ENCODE data around the gene METTL1. TPM values are rescaled to one million over a fixed set of nuclear protein-coding genes. Genes with fewer than 3 reads are reported as not detected.

The METTL1 gene
- total and polyA plus RNA-seq, 9 of the 15 experiments (the other 6 are each of a cell fraction or from before 2014, with no cell fraction given): 12.6 to 65.9 (median 39.2) TPM

DNA sequence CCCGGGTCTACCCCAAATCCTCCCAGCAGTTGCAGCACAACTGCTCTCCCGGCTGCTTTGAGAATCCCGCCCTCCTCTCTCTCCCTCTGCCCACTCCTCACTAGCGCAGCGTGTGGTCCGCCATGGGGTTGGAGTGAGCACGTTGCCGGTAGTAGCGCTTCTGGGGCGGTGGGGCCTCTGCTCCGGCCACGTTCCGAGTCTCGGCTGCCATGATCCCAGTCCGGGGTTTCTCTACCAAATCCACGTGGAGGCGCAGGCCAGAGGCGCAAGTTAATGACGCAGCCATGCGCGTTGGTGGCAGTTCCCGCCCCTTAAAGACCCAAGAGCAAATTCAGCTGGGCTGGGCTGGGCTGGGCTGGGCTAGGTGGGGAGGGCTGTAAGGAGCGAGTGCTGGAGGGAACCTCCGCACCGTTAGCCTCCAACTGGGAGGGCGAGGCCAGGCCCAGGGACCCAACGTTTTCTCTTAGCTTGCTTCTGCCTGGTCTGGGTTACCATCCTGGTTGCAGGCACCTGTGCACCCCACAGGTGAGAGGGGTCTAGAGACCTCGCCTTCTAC is at the start of gene METTL1 (continued):
- TF ChIP-seq ZNF12 (CRISPR knock-in tag; IDR thresholded peaks at IDR 0.05) (0 out of 2 replicates have a peak, but pooled peaks have one; percentile 29), PCBP1 (IDR thresholded peaks at IDR 0.05; ENCODE audit: low read depth, low read length, poor library complexity, severe bottlenecking) (no peak), NR4A1 (CRISPR knock-in tag; IDR thresholded peaks at IDR 0.05) (no peak), NR4A1 (tag; IDR thresholded peaks at IDR 0.05) (no peak), HNRNPH1 (optimal IDR thresholded peaks at IDR 0.05; ENCODE audit: low read depth, low read length) (no peak), TEAD4 (IDR thresholded peaks at IDR 0.05; ENCODE audit: low read length) (no peak), TEAD4 (CRISPR knock-in tag; IDR thresholded peaks at IDR 0.05; ENCODE audit: borderline replicate concordance) (no peak), ILF3 (IDR thresholded peaks at IDR 0.05; ENCODE audit: borderline replicate concordance) (no peak), HEY1 (CRISPR knock-in tag; IDR thresholded peaks at IDR 0.05; ENCODE audit: borderline replicate concordance) (no peak), SMARCB1 (IDR thresholded peaks at IDR 0.05; ENCODE audit: insufficient read length, low read depth) (no peak), ELF1 (tag; IDR thresholded peaks at IDR 0.05) (no peak), CC2D1A (IDR thresholded peaks at IDR 0.05) (no peak), RBFOX2 (IDR thresholded peaks at IDR 0.05; ENCODE audit: low read depth, low read length) (peak; percentile 94), ZNF124 (CRISPR knock-in tag; IDR thresholded peaks at IDR 0.05) (no peak), SP1 (CRISPR knock-in tag; IDR thresholded peaks at IDR 0.05) (peak; percentile 100), SETDB1 (IDR thresholded peaks at IDR 0.05; ENCODE audit: low read length) (no peak), TCF7L2 (IDR thresholded peaks at IDR 0.05; ENCODE audit: low read depth, low read length) (no peak)
- TF ChIP-seq, protein P1, sequence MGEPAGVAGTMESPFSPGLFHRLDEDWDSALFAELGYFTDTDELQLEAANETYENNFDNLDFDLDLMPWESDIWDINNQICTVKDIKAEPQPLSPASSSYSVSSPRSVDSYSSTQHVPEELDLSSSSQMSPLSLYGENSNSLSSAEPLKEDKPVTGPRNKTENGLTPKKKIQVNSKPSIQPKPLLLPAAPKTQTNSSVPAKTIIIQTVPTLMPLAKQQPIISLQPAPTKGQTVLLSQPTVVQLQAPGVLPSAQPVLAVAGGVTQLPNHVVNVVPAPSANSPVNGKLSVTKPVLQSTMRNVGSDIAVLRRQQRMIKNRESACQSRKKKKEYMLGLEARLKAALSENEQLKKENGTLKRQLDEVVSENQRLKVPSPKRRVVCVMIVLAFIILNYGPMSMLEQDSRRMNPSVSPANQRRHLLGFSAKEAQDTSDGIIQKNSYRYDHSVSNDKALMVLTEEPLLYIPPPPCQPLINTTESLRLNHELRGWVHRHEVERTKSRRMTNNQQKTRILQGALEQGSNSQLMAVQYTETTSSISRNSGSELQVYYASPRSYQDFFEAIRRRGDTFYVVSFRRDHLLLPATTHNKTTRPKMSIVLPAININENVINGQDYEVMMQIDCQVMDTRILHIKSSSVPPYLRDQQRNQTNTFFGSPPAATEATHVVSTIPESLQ (CRISPR knock-in tag; IDR thresholded peaks at IDR 0.05): no peak
- TF ChIP-seq, protein P2, sequence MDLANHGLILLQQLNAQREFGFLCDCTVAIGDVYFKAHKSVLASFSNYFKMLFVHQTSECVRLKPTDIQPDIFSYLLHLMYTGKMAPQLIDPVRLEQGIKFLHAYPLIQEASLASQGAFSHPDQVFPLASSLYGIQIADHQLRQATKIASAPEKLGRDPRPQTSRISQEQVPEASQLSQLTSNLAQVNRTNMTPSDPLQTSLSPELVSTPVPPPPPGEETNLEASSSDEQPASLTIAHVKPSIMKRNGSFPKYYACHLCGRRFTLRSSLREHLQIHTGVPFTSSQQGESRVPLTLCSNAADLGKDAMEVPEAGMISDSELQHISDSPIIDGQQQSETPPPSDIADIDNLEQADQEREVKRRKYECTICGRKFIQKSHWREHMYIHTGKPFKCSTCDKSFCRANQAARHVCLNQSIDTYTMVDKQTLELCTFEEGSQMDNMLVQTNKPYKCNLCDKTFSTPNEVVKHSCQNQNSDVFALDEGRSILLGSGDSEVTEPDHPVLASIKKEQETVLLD (IDR thresholded peaks at IDR 0.05): no peak
- TF ChIP-seq, protein P3, sequence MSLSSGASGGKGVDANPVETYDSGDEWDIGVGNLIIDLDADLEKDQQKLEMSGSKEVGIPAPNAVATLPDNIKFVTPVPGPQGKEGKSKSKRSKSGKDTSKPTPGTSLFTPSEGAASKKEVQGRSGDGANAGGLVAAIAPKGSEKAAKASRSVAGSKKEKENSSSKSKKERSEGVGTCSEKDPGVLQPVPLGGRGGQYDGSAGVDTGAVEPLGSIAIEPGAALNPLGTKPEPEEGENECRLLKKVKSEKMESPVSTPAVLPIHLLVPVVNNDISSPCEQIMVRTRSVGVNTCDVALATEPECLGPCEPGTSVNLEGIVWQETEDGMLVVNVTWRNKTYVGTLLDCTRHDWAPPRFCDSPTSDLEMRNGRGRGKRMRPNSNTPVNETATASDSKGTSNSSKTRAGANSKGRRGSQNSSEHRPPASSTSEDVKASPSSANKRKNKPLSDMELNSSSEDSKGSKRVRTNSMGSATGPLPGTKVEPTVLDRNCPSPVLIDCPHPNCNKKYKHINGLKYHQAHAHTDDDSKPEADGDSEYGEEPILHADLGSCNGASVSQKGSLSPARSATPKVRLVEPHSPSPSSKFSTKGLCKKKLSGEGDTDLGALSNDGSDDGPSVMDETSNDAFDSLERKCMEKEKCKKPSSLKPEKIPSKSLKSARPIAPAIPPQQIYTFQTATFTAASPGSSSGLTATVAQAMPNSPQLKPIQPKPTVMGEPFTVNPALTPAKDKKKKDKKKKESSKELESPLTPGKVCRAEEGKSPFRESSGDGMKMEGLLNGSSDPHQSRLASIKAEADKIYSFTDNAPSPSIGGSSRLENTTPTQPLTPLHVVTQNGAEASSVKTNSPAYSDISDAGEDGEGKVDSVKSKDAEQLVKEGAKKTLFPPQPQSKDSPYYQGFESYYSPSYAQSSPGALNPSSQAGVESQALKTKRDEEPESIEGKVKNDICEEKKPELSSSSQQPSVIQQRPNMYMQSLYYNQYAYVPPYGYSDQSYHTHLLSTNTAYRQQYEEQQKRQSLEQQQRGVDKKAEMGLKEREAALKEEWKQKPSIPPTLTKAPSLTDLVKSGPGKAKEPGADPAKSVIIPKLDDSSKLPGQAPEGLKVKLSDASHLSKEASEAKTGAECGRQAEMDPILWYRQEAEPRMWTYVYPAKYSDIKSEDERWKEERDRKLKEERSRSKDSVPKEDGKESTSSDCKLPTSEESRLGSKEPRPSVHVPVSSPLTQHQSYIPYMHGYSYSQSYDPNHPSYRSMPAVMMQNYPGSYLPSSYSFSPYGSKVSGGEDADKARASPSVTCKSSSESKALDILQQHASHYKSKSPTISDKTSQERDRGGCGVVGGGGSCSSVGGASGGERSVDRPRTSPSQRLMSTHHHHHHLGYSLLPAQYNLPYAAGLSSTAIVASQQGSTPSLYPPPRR (CRISPR knock-in tag; IDR thresholded peaks at IDR 0.05; ENCODE audit: borderline replicate concordance): no peak
- TF ChIP-seq, protein P4, sequence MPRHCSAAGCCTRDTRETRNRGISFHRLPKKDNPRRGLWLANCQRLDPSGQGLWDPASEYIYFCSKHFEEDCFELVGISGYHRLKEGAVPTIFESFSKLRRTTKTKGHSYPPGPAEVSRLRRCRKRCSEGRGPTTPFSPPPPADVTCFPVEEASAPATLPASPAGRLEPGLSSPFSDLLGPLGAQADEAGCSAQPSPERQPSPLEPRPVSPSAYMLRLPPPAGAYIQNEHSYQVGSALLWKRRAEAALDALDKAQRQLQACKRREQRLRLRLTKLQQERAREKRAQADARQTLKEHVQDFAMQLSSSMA (CRISPR knock-in tag; IDR thresholded peaks at IDR 0.05): no peak

Measured in K562 (cell line).